Fibroblast of mammary gland (primary cell): ENCODE data around the gene TAS2R19.
"Not testable (repeated sequence)": the region's sequence is repeated elsewhere in the genome, so short reads cannot be mapped to it uniquely, and the experiment has no call there.

ENCODE experiments used
- DNase-seq: peaks from one replicate; pipeline ENCODE4 v3.0.0-alpha.2; 2010; ENCODE audit warnings: low read depth
- H3K4me3 ChIP-seq: 2 replicates; pipeline ENCODE4 v1.5.1; 2011; ENCODE audit warnings: low read depth, mild to moderate bottlenecking, low read length, moderate library complexity; ENCODE audit not compliant: control insufficient read depth
- CTCF ChIP-seq: conservative IDR thresholded peaks from 2 replicates; pipeline ENCODE4 v1.5.1; 2011; ENCODE audit warnings: low read depth, low read length, inconsistent platforms; ENCODE audit not compliant: control insufficient read depth, insufficient read depth

Gene TAS2R19

GRCh38 chr12:11022520-11022919, at the start of gene TAS2R19:
Gene TAS2R19, minus strand, starts transcription at chr12:11022620. Its CDS starts 49 bp downstream, at chr12:11022571.
- no peak for DNase-seq
- no peak for TF ChIP-seq CTCF
- H3K4me3 ChIP-seq, result no peak within 1 kb of the TSS

GRCh38 chr12:11071414-11071813, 49.0 kb upstream of the TAS2R19 start:
- no peak for TF ChIP-seq CTCF
- no peak for DNase-seq

GRCh38 chr12:11070999-11071398, 48.6 kb upstream of the TAS2R19 start:
- no peak overlapping the region for H3K4me3 ChIP-seq
- TF ChIP-seq CTCF, result no peak
- DNase-seq, result no peak

More at GRCh38 chr12:11071414-11071813, 49.0 kb upstream of the TAS2R19 start:
- no peak overlapping the region for H3K4me3 ChIP-seq

GRCh38 chr12:11069854-11070365, 47.5 kb upstream of the TAS2R19 start:
- H3K4me3 ChIP-seq, result no peak overlapping the region
- no peak for TF ChIP-seq CTCF
- no peak for DNase-seq

- no peak for TF ChIP-seq CTCF
- peak; percentile 56 for DNase-seq
- H3K4me3 ChIP-seq, result no peak overlapping the region
These were observed 45.1 kb upstream of the TAS2R19 start for GRCh38 chr12:11067514-11067913.

GRCh38 chr12:11062194-11062593, 39.8 kb upstream of the TAS2R19 start, which contains the start of gene TAS2R46:
Gene TAS2R46, minus strand, starts transcription at chr12:11062294. Its CDS starts 0 bp downstream, at chr12:11062294.
- not testable (repeated sequence) for H3K4me3 ChIP-seq, DNase-seq

GRCh38 chr12:11059784-11060183, 37.4 kb upstream of the TAS2R19 start:
- no peak for TF ChIP-seq CTCF
- no peak overlapping the region for H3K4me3 ChIP-seq
- DNase-seq, result peak; percentile 25
